Suppressor macrophage treated with lipopolysaccharide for 4 hours (primary cell): Measurements from ENCODE around the gene CCDC88C.

ENCODE experiments used
- DNase-seq: peaks from one replicate; pipeline ENCODE4 v3.0.0-alpha.2; 2020

CCDC88C gene

GRCh38 chr14:91342206-91342760, 75.3 kb downstream of the CCDC88C start:
- DNase-seq, result no peak

- DNase-seq, result no peak
Observed at GRCh38 chr14:91341751-91342154, 75.9 kb downstream of the CCDC88C start.

- DNase-seq, result no peak
Observed at GRCh38 chr14:91341334-91341733, 76.3 kb downstream of the CCDC88C start.

GRCh38 chr14:91339671-91340369, 77.8 kb downstream of the CCDC88C start:
- DNase-seq, result peak; percentile 72

- no peak for DNase-seq
Observed at GRCh38 chr14:91339076-91339475, 78.5 kb downstream of the CCDC88C start.

- peak; percentile 45 for DNase-seq
Observed at GRCh38 chr14:91338379-91338778, 79.2 kb downstream of the CCDC88C start.

- no peak for DNase-seq
Observed at GRCh38 chr14:91337699-91338335, 79.8 kb downstream of the CCDC88C start.

- no peak for DNase-seq
Observed at GRCh38 chr14:91336093-91336450, 81.5 kb downstream of the CCDC88C start.

- no peak for DNase-seq
Observed at GRCh38 chr14:91335191-91336092, 82.2 kb downstream of the CCDC88C start.

GRCh38 chr14:91333650-91334039, 84.0 kb downstream of the CCDC88C start:
- no peak for DNase-seq

- DNase-seq, result no peak
Observed at GRCh38 chr14:91332986-91333649, 84.5 kb downstream of the CCDC88C start.

- peak; percentile 60 for DNase-seq
Observed at GRCh38 chr14:91332171-91332985, 85.2 kb downstream of the CCDC88C start.

GRCh38 chr14:91331721-91332120, 85.9 kb downstream of the CCDC88C start:
- DNase-seq, result no peak

GRCh38 chr14:91330856-91331255, 86.8 kb downstream of the CCDC88C start:
- DNase-seq, result no peak

- DNase-seq, result no peak
Observed at GRCh38 chr14:91330096-91330696, 87.4 kb downstream of the CCDC88C start.

- no peak for DNase-seq
Observed at GRCh38 chr14:91329486-91330014, 88.1 kb downstream of the CCDC88C start.

- DNase-seq, result no peak
Observed at GRCh38 chr14:91328313-91329050, 89.1 kb downstream of the CCDC88C start.

- DNase-seq, result no peak
Observed at GRCh38 chr14:91327661-91328312, 89.8 kb downstream of the CCDC88C start.

- no peak for DNase-seq
Observed at GRCh38 chr14:91327250-91327595, 90.4 kb downstream of the CCDC88C start.
